ENCODE results near the gene USP5.

DNA sequence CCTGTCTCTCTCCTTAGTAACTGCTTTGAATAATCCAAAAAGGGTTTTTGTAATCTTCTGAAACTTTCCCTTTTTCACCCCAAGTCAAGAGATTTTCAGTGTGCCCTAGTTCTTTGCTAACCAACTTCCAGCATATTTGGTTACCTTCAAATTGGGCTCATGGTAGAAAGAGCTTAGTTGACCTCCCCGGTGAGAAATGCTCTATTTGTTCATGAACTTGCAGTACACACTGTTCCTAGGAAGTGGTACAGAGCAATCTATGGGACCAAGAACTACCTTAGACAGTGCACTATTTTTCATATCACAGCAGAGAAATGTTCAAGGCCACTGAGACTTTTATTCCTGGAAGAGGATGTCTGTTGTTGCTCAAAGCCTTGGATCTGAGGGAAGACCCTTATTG is 1.7 kb downstream of the USP5 start:
- no peak for TF ChIP-seq EP300 (IDR thresholded peaks at IDR 0.05; ENCODE audit: borderline replicate concordance in 1 of 2, low read depth in 1 of 2, low read length in 1 of 2)
- TF ChIP-seq, protein P1, sequence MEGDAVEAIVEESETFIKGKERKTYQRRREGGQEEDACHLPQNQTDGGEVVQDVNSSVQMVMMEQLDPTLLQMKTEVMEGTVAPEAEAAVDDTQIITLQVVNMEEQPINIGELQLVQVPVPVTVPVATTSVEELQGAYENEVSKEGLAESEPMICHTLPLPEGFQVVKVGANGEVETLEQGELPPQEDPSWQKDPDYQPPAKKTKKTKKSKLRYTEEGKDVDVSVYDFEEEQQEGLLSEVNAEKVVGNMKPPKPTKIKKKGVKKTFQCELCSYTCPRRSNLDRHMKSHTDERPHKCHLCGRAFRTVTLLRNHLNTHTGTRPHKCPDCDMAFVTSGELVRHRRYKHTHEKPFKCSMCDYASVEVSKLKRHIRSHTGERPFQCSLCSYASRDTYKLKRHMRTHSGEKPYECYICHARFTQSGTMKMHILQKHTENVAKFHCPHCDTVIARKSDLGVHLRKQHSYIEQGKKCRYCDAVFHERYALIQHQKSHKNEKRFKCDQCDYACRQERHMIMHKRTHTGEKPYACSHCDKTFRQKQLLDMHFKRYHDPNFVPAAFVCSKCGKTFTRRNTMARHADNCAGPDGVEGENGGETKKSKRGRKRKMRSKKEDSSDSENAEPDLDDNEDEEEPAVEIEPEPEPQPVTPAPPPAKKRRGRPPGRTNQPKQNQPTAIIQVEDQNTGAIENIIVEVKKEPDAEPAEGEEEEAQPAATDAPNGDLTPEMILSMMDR (IDR thresholded peaks at IDR 0.05), result no peak
- no peak for TF ChIP-seq SIN3A (IDR thresholded peaks at IDR 0.05; ENCODE audit: borderline replicate concordance, low read depth, low read length)
- TF ChIP-seq NFIC (IDR thresholded peaks at IDR 0.05; ENCODE audit: borderline replicate concordance), result no peak
- TF ChIP-seq POLR2AphosphoS5 (IDR thresholded peaks at IDR 0.05; ENCODE audit: low read depth, low read length), result no peak
- TF ChIP-seq, protein P2, sequence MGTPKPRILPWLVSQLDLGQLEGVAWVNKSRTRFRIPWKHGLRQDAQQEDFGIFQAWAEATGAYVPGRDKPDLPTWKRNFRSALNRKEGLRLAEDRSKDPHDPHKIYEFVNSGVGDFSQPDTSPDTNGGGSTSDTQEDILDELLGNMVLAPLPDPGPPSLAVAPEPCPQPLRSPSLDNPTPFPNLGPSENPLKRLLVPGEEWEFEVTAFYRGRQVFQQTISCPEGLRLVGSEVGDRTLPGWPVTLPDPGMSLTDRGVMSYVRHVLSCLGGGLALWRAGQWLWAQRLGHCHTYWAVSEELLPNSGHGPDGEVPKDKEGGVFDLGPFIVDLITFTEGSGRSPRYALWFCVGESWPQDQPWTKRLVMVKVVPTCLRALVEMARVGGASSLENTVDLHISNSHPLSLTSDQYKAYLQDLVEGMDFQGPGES (IDR thresholded peaks at IDR 0.05; ENCODE audit: low read depth, low read length), result no peak
- no peak for TF ChIP-seq EZH2phosphoT487 (IDR thresholded peaks at IDR 0.05; ENCODE audit: borderline replicate concordance, low read depth)
